ENCODE data around the gene ABHD12.
"Not testable (repeated sequence)": the region's sequence is repeated elsewhere in the genome, so short reads cannot be mapped to it uniquely, and the experiment has no call there.

Gene ABHD12

GRCh38 chr20:25402583-25402982 is 11.9 kb upstream of the ABHD12 start:
- TF ChIP-seq EZH2 (IDR thresholded peaks at IDR 0.05; ENCODE audit: borderline replicate concordance, low read length) (no peak), CTCF (IDR thresholded peaks at IDR 0.05; ENCODE audit: low read length) (no peak)
- H3K27ac ChIP-seq (ENCODE audit: low read depth, low read length, poor library complexity, severe bottlenecking), result no peak overlapping the region
- H3K9ac ChIP-seq (ENCODE audit: low read length), result no peak overlapping the region
- no peak overlapping the region for H3K4me3 ChIP-seq (ENCODE audit: low read depth, low read length, poor library complexity, severe bottlenecking)
- no peak overlapping the region for H2AFZ ChIP-seq (ENCODE audit: low read length)
- H3F3A ChIP-seq (ENCODE audit: insufficient read depth, low read length), result no peaks in the 10 kb centered on the region
- no peaks in the 10 kb centered on the region; the same call in 1 of the 2 replicates for H3K36me3 ChIP-seq (ENCODE audit: insufficient read depth, low read length)
- no peaks in the 10 kb centered on the region for H3K79me2 ChIP-seq (ENCODE audit: insufficient read depth, low read length)
- peaks cover 12% of the 10 kb centered on the region for H3K9me3 ChIP-seq (ENCODE audit: low read length)
- no peak overlapping the region for H3K4me2 ChIP-seq (ENCODE audit: low read length)
- no peaks in the 10 kb centered on the region; the same call in 1 of the 2 replicates for H3K27me3 ChIP-seq (ENCODE audit: insufficient read depth, low read length)
- no peaks in the 10 kb centered on the region for H3K9me2 ChIP-seq (ENCODE audit: low read depth, low read length)
- H3K4me1 ChIP-seq (ENCODE audit: insufficient read depth, low read length, severe bottlenecking), result peaks cover 7% of the 10 kb centered on the region
- H4K20me1 ChIP-seq (ENCODE audit: insufficient read depth, low read length), result no peaks in the 10 kb centered on the region

- not testable (repeated sequence) for H3K9ac ChIP-seq (ENCODE audit: low read length); H2AFZ ChIP-seq (ENCODE audit: low read length); H3K4me1 ChIP-seq (ENCODE audit: insufficient read depth, low read length, severe bottlenecking); H3K79me2 ChIP-seq (ENCODE audit: insufficient read depth, low read length); H3K27me3 ChIP-seq (ENCODE audit: insufficient read depth, low read length); H3K4me2 ChIP-seq (ENCODE audit: low read length); H3K36me3 ChIP-seq (ENCODE audit: insufficient read depth, low read length); H3K27ac ChIP-seq (ENCODE audit: low read depth, low read length, poor library complexity, severe bottlenecking); H3K4me3 ChIP-seq (ENCODE audit: low read depth, low read length, poor library complexity, severe bottlenecking); H3F3A ChIP-seq (ENCODE audit: insufficient read depth, low read length); H4K20me1 ChIP-seq (ENCODE audit: insufficient read depth, low read length); H3K9me2 ChIP-seq (ENCODE audit: low read depth, low read length)
- peaks cover 12% of the 10 kb centered on the region for H3K9me3 ChIP-seq (ENCODE audit: low read length)
Measured at GRCh38 chr20:25400291-25400732, 9.7 kb upstream of the ABHD12 start.

GRCh38 chr20:25399037-25399430 is 8.4 kb upstream of the ABHD12 start:
- peaks cover 12% of the 10 kb centered on the region for H3K9me3 ChIP-seq (ENCODE audit: low read length)
- no peaks in the 10 kb centered on the region for H3F3A ChIP-seq (ENCODE audit: insufficient read depth, low read length)
- H3K4me2 ChIP-seq (ENCODE audit: low read length), result no peak overlapping the region
- no peak for TF ChIP-seq EZH2 (IDR thresholded peaks at IDR 0.05; ENCODE audit: borderline replicate concordance, low read length)
- TF ChIP-seq CTCF (IDR thresholded peaks at IDR 0.05; ENCODE audit: low read length), result peak; percentile 69; the same call in 1 of the 2 replicates
- H3K4me1 ChIP-seq (ENCODE audit: insufficient read depth, low read length, severe bottlenecking), result peaks cover 13% of the 10 kb centered on the region
- H2AFZ ChIP-seq (ENCODE audit: low read length), result no peak overlapping the region
- H3K79me2 ChIP-seq (ENCODE audit: insufficient read depth, low read length), result no peaks in the 10 kb centered on the region
- no peaks in the 10 kb centered on the region; the same call in 1 of the 2 replicates for H3K27me3 ChIP-seq (ENCODE audit: insufficient read depth, low read length)
- H3K9me2 ChIP-seq (ENCODE audit: low read depth, low read length), result no peaks in the 10 kb centered on the region
- no peak overlapping the region for H3K27ac ChIP-seq (ENCODE audit: low read depth, low read length, poor library complexity, severe bottlenecking)
- H3K36me3 ChIP-seq (ENCODE audit: insufficient read depth, low read length), result no peaks in the 10 kb centered on the region; the same call in 1 of the 2 replicates
- no peak overlapping the region for H3K4me3 ChIP-seq (ENCODE audit: low read depth, low read length, poor library complexity, severe bottlenecking)
- H3K9ac ChIP-seq (ENCODE audit: low read length), result no peak overlapping the region
- H4K20me1 ChIP-seq (ENCODE audit: insufficient read depth, low read length), result no peaks in the 10 kb centered on the region

- Histone ChIP-seq H3K4me2 (ENCODE audit: low read length) (no peak overlapping the region), H3K79me2 (ENCODE audit: insufficient read depth, low read length) (no peaks in the 10 kb centered on the region), H3F3A (ENCODE audit: insufficient read depth, low read length) (0 out of 2 replicates have a peak, but pooled peaks cover 3% of the 10 kb centered on the region), H3K27ac (ENCODE audit: low read depth, low read length, poor library complexity, severe bottlenecking) (no peak overlapping the region), H3K4me1 (ENCODE audit: insufficient read depth, low read length, severe bottlenecking) (peaks cover 16% of the 10 kb centered on the region), H4K20me1 (ENCODE audit: insufficient read depth, low read length) (no peaks in the 10 kb centered on the region), H3K4me3 (ENCODE audit: low read depth, low read length, poor library complexity, severe bottlenecking) (no peak overlapping the region), H3K36me3 (ENCODE audit: insufficient read depth, low read length) (no peaks in the 10 kb centered on the region; the same call in 1 of the 2 replicates), H3K9me2 (ENCODE audit: low read depth, low read length) (no peaks in the 10 kb centered on the region), H2AFZ (ENCODE audit: low read length) (no peak overlapping the region), H3K9me3 (ENCODE audit: low read length) (peaks cover 8% of the 10 kb centered on the region), H3K27me3 (ENCODE audit: insufficient read depth, low read length) (no peaks in the 10 kb centered on the region; the same call in 1 of the 2 replicates), H3K9ac (ENCODE audit: low read length) (no peak overlapping the region)
- TF ChIP-seq EZH2 (IDR thresholded peaks at IDR 0.05; ENCODE audit: borderline replicate concordance, low read length) (no peak), CTCF (IDR thresholded peaks at IDR 0.05; ENCODE audit: low read length) (no peak)
Measured at GRCh38 chr20:25398376-25399036, 7.9 kb upstream of the ABHD12 start.

Measured in OCI-LY1 (cell line).